Measurements from ENCODE around the gene RIT2.

Gene RIT2

DNA sequence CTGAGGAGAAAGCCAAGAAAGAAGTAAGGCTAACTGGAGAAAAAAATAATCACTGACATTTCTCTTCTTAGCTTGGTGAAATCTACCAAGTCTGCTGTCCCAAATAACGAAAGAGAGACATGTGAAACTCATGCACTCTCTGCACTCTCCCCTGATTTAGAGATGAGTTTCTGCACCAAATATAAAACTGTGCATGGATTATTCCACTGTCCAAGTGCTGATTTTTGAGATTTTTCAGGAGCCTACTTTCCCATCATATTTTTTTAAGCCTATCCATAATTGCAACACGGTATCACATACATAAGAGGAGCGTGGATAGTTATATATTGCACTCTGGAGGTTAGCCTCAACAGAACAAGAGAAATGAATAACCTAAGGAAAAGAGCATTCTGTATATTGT lies 10.0 kb upstream of the RIT2 start:
- TF ChIP-seq, protein P1, sequence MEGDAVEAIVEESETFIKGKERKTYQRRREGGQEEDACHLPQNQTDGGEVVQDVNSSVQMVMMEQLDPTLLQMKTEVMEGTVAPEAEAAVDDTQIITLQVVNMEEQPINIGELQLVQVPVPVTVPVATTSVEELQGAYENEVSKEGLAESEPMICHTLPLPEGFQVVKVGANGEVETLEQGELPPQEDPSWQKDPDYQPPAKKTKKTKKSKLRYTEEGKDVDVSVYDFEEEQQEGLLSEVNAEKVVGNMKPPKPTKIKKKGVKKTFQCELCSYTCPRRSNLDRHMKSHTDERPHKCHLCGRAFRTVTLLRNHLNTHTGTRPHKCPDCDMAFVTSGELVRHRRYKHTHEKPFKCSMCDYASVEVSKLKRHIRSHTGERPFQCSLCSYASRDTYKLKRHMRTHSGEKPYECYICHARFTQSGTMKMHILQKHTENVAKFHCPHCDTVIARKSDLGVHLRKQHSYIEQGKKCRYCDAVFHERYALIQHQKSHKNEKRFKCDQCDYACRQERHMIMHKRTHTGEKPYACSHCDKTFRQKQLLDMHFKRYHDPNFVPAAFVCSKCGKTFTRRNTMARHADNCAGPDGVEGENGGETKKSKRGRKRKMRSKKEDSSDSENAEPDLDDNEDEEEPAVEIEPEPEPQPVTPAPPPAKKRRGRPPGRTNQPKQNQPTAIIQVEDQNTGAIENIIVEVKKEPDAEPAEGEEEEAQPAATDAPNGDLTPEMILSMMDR (IDR thresholded peaks at IDR 0.05; ENCODE audit: insufficient read depth, missing control alignments), result no peak
- no peak for DNase-seq (ENCODE audit: insufficient read length, low spot score)
- FAIRE-seq, result no peak

GRCh38 chr18:43122955-43123354 lies 7.5 kb upstream of the RIT2 start:
- FAIRE-seq (peak; percentile 51), DNase-seq (ENCODE audit: insufficient read length, low spot score) (no peak)
- TF ChIP-seq, protein P1 (IDR thresholded peaks at IDR 0.05; ENCODE audit: insufficient read depth, missing control alignments), result no peak

GRCh38 chr18:43116699-43117294 lies 1.3 kb upstream of the RIT2 start:
- peak; percentile 32 for FAIRE-seq
- TF ChIP-seq, protein P1 (IDR thresholded peaks at IDR 0.05; ENCODE audit: insufficient read depth, missing control alignments), result no peak
- DNase-seq (ENCODE audit: insufficient read length, low spot score), result no peak

GRCh38 chr18:43113220-43113895 lies 2.1 kb downstream of the RIT2 start:
- no peak for DNase-seq (ENCODE audit: insufficient read length, low spot score)
- TF ChIP-seq, protein P1 (IDR thresholded peaks at IDR 0.05; ENCODE audit: insufficient read depth, missing control alignments), result no peak
- FAIRE-seq, result peak; percentile 83

GRCh38 chr18:43108882-43109281 lies 6.6 kb downstream of the RIT2 start:
- TF ChIP-seq, protein P1 (IDR thresholded peaks at IDR 0.05; ENCODE audit: insufficient read depth, missing control alignments), result no peak
- FAIRE-seq (no peak), DNase-seq (ENCODE audit: insufficient read length, low spot score) (no peak)

GRCh38 chr18:43108469-43108868 lies 7.0 kb downstream of the RIT2 start:
- FAIRE-seq (peak; percentile 48), DNase-seq (ENCODE audit: insufficient read length, low spot score) (no peak)
- TF ChIP-seq, protein P1 (IDR thresholded peaks at IDR 0.05; ENCODE audit: insufficient read depth, missing control alignments), result no peak

DNA sequence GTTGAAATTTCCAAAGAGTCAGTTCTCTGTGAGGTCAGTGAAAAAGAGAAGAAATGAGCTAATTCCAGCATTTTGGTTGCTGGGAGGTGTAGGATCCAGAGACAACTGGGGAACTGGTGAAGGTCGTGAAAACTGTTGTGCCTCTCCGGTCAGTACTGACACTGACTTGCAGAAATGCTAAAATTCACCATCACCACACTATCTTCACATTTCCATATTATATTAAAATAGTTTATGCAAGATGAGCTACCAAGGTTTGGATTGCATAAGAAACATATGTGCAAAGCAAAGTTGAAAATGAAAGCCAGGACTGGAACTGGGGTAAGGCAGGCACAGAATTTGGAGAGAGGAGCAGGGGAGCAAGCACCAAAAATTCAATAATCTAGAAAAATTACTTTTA lies 21.8 kb downstream of the RIT2 start:
- DNase-seq (ENCODE audit: insufficient read length, low spot score) (no peak), FAIRE-seq (no peak)
- TF ChIP-seq, protein P1 (IDR thresholded peaks at IDR 0.05; ENCODE audit: insufficient read depth, missing control alignments), result no peak

Measured in D721Med (cell line).